Smooth muscle cell (in vitro differentiated cells): ENCODE measurements around the gene TTC39A. TPM values are rescaled to one million over a fixed set of nuclear protein-coding genes. Genes with fewer than 3 reads are reported as not detected.

ENCODE experiments used
- DNase-seq: peaks from one replicate; lab custom pipeline; 2025; ENCODE audit not compliant: unreplicated experiment; lab: John Stamatoyannopoulos, UW
- H2AFZ ChIP-seq: fragments of 200-600 bp; sonication (generic); 2 replicates; pipeline ENCODE4 v1.6.0; 2016; ENCODE audit warnings: antibody characterized with exemption, low read depth, mild to moderate bottlenecking
- H3F3A ChIP-seq: fragments of 200-600 bp; sonication (generic); 2 replicates; pipeline ENCODE4 v1.6.0; 2017; ENCODE audit warnings: antibody characterized with exemption, low read depth
- H3K27ac ChIP-seq: fragments of 200-600 bp; sonication (generic); 2 replicates; pipeline ENCODE4 v1.5.1; 2016; ENCODE audit warnings: low read depth, mild to moderate bottlenecking
- H3K27me3 ChIP-seq: fragments of 200-600 bp; sonication (generic); 2 replicates; pipeline ENCODE4 v1.6.1; 2016; ENCODE audit warnings: low read depth, mild to moderate bottlenecking
- H3K36me3 ChIP-seq: fragments of 200-600 bp; sonication (generic); 2 replicates; pipeline ENCODE4 v1.5.1; 2016; ENCODE audit warnings: low read depth
- H3K4me1 ChIP-seq: fragments of 200-600 bp; sonication (generic); 2 replicates; pipeline ENCODE4 v1.5.1; 2016; ENCODE audit warnings: low read depth
- H3K4me2 ChIP-seq: fragments of 200-600 bp; sonication (generic); 2 replicates; pipeline ENCODE4 v1.6.0; 2016; ENCODE audit warnings: mild to moderate bottlenecking
- H3K4me3 ChIP-seq: fragments of 200-600 bp; sonication (generic); 2 replicates; pipeline ENCODE4 v1.5.1; 2016; ENCODE audit warnings: mild to moderate bottlenecking
- H3K79me2 ChIP-seq: fragments of 200-600 bp; sonication (generic); 2 replicates; pipeline ENCODE4 v1.6.0; 2016; ENCODE audit warnings: low read depth, mild to moderate bottlenecking
- H3K9ac ChIP-seq: fragments of 200-600 bp; sonication (generic); 2 replicates; pipeline ENCODE4 v1.6.0; 2016; ENCODE audit warnings: low read depth
- H3K9me3 ChIP-seq: fragments of 200-600 bp; sonication (generic); replicated peaks from 2 replicates; pipeline ENCODE4 v1.5.1; 2016; ENCODE audit warnings: low read depth
- H4K20me1 ChIP-seq: fragments of 200-600 bp; sonication (generic); 2 replicates; pipeline ENCODE4 v1.6.0; 2016; ENCODE audit warnings: low read depth
- WGBS: methylation state at CpG from one replicate; pipeline ENCODE4 v1.1.7; 2016; ENCODE audit warnings: low lambda C conversion rate; 5-methylcytosine and 5-hydroxymethylcytosine counted together
- polyA plus RNA-seq: library from polyadenylated mRNA; unstranded; fragments of >200 nt; fragmentation: Nextera tagmentation; extraction: Ambion mirVana; gene quantifications from 2 replicates; pipeline ENCODE4 v1.2.1, GENCODE V29; 2016
- total RNA-seq: library from RNA; depleted of rRNA; stranded (reverse); fragments of >200 nt; gene quantifications from 2 replicates; pipeline ENCODE4 v1.2.3, GENCODE V29; 2014
- TF ChIP-seq, protein P1 (sequence below): fragments of 200-600 bp; sonication (generic); IDR thresholded peaks from 2 replicates; pipeline ENCODE4 v1.5.1; 2017; ENCODE audit warnings: borderline replicate concordance, mild to moderate bottlenecking, antibody characterized with exemption; ENCODE audit not compliant: insufficient read depth, poor library complexity, severe bottlenecking

TTC39A gene
- total and polyA plus RNA-seq, 2 experiments from 2014 or later = 0.27 to 2.2 TPM

DNA sequence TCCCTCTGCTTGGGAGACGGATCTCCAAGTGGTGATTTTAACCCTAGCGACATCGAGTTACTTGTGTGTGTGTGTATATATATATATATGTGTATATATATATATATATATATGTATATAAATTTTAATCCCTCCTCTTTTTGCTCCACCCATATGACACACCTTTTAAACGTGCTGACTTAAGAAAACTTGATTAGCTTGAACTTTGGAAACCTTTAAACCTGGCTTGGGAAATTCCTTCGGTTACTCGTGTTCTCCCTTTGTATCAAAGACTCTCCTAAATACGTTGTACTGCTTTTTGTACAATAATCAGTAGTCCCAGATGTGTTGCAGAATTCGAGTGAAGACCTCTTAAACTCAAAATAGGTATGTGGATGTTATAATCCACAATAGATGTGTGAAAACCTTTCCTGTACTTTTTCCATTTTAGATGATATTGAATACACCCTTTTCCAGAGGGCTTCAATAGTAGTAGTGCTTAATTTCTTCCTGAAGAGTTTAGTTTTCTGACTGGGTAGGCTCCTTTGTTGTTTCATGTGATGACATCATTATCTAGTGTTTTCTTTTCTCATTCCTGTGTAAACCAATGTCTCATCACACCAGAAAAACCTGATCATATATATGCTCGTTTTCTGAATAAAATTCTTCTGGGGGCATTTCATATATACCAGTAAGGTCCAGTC lies 92.9 kb downstream of the TTC39A start:
- no peak for DNase-seq
- Histone ChIP-seq H3K9ac (peak overlapping the region; percentile 99), H3K36me3 (no peaks in the 10 kb centered on the region), H3K79me2 (peaks cover 67% of the 10 kb centered on the region), H3K4me2 (peak overlapping the region; percentile 92), H3F3A (no peaks in the 10 kb centered on the region), H3K27me3 (no peaks in the 10 kb centered on the region), H3K9me3 (no peaks in the 10 kb centered on the region), H4K20me1 (peaks cover 51% of the 10 kb centered on the region), H3K27ac (peak overlapping the region; percentile 96), H3K4me3 (peak overlapping the region; percentile 87), H2AFZ (no peak overlapping the region), H3K4me1 (peaks cover 16% of the 10 kb centered on the region)
- TF ChIP-seq, protein P1, sequence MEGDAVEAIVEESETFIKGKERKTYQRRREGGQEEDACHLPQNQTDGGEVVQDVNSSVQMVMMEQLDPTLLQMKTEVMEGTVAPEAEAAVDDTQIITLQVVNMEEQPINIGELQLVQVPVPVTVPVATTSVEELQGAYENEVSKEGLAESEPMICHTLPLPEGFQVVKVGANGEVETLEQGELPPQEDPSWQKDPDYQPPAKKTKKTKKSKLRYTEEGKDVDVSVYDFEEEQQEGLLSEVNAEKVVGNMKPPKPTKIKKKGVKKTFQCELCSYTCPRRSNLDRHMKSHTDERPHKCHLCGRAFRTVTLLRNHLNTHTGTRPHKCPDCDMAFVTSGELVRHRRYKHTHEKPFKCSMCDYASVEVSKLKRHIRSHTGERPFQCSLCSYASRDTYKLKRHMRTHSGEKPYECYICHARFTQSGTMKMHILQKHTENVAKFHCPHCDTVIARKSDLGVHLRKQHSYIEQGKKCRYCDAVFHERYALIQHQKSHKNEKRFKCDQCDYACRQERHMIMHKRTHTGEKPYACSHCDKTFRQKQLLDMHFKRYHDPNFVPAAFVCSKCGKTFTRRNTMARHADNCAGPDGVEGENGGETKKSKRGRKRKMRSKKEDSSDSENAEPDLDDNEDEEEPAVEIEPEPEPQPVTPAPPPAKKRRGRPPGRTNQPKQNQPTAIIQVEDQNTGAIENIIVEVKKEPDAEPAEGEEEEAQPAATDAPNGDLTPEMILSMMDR = no peak
- WGBS = 11% methylated on average over 9 of the region's 9 CpGs

Other genes starting within 250 kb of the TTC39A start
- not detected in 2 replicates for gene C1orf185, start 228.3 kb downstream of the TTC39A start, total RNA-seq
- gene C1orf185, start 228.3 kb downstream of the TTC39A start, polyA plus RNA-seq = not detected in 2 replicates
- 123 and 133 TPM in 2 replicates for gene RNF11, start 94.3 kb downstream of the TTC39A start, total RNA-seq
- gene RNF11, start 94.3 kb downstream of the TTC39A start, polyA plus RNA-seq = 59.1 and 68.7 TPM in 2 replicates
- gene EPS15, start 188.7 kb upstream of the TTC39A start, total RNA-seq = 36.6 and 54.3 TPM in 2 replicates
- gene EPS15, start 188.7 kb upstream of the TTC39A start, polyA plus RNA-seq = 9.0 and 12.2 TPM in 2 replicates